HG03354 (cell line): ENCODE measurements around the gene AKNA.

Experiments used
- ATAC-seq: cut with Tn5 transposase; IDR thresholded peaks from one replicate; pipeline ENCODE4 v1.9.1; 2021; ENCODE audit warnings: mild to moderate bottlenecking; ENCODE audit not compliant: unreplicated experiment, poor library complexity, severe bottlenecking

AKNA gene, protein sequence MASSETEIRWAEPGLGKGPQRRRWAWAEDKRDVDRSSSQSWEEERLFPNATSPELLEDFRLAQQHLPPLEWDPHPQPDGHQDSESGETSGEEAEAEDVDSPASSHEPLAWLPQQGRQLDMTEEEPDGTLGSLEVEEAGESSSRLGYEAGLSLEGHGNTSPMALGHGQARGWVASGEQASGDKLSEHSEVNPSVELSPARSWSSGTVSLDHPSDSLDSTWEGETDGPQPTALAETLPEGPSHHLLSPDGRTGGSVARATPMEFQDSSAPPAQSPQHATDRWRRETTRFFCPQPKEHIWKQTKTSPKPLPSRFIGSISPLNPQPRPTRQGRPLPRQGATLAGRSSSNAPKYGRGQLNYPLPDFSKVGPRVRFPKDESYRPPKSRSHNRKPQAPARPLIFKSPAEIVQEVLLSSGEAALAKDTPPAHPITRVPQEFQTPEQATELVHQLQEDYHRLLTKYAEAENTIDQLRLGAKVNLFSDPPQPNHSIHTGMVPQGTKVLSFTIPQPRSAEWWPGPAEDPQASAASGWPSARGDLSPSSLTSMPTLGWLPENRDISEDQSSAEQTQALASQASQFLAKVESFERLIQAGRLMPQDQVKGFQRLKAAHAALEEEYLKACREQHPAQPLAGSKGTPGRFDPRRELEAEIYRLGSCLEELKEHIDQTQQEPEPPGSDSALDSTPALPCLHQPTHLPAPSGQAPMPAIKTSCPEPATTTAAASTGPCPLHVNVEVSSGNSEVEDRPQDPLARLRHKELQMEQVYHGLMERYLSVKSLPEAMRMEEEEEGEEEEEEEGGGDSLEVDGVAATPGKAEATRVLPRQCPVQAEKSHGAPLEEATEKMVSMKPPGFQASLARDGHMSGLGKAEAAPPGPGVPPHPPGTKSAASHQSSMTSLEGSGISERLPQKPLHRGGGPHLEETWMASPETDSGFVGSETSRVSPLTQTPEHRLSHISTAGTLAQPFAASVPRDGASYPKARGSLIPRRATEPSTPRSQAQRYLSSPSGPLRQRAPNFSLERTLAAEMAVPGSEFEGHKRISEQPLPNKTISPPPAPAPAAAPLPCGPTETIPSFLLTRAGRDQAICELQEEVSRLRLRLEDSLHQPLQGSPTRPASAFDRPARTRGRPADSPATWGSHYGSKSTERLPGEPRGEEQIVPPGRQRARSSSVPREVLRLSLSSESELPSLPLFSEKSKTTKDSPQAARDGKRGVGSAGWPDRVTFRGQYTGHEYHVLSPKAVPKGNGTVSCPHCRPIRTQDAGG (N-terminal part only)

DNA sequence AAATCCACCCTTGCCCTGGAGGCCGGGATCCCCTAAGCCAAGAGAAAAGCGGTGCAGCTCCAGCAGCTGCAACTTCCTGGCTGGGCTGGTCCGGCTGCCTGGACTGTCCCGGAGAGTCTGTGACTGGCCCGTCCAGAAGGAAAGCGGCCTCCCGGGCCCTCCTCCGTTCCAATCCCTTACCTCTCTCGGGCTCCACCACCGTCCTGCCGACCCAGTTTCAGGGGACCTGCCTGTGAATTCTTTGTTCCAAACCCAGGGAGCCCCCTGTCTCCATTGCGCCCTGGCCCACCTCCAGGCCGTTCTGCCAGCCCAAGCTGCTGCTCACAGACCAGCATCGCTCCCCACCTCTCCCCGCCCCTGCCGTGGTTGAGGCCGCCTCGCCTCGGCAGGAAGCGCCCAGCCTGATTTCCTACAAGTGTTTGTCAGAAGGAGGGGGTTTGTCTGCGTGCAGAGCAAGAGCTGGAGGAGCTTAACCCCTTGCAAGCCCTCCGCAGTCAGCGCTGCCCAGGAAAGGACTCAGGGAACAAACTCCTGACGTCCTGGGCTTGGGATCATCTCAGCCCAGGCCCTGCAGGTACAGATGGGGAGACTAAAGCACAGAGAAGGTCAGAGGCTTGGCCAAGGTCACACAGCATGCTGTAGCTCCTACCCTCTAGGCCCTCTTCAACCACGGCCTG is at the start of gene AKNA:
Gene AKNA (minus strand): TSS at position 303 of the 677 bp plus-strand sequence. CDS start 6,649 bp downstream, outside the sequence.
- peak; percentile 35 for ATAC-seq

DNA sequence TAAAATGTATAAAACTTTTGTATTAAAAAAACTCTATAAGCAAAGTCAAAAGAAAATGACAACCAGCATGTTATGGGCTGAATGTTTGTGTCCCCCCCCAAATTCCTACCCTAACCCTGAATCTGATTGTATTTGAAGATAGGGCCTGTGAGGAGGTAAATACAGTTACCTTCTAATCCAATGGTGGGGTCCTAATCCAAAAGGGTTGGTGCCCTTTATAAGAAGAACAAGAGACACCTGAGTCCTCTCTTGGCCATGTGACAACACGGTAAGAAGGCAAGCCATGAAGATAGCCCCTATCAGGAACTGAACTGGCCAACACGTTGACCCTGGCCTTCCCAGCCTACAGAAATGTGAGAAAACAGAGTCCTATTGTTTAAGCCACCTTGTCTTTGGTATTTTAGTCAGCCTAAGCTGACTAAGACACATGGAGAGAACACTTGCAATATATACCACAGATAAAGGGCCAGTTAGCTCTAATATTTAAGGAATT is 49.7 kb upstream of the AKNA start:
- no peak for ATAC-seq

DNA sequence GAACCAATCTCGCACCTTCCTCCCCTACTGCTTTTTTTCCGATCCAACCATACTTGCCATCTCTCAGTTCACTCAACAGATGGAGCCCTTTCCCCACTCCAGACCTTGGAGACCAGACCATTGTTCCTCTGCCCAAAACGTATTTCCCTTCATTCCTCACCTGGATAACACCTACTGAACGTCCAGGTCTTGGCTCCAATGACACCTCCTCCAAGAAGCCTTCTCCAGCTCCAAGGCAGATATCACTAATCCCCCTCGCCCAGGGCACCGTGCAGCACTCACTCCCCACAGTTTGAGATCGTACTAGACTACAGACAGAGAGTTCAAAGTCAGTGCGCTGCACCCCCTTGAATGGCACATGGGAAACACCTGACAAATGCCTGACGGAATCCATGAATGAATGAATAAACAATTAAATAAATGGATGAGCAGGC is 47.1 kb upstream of the AKNA start:
- no peak for ATAC-seq

DNA sequence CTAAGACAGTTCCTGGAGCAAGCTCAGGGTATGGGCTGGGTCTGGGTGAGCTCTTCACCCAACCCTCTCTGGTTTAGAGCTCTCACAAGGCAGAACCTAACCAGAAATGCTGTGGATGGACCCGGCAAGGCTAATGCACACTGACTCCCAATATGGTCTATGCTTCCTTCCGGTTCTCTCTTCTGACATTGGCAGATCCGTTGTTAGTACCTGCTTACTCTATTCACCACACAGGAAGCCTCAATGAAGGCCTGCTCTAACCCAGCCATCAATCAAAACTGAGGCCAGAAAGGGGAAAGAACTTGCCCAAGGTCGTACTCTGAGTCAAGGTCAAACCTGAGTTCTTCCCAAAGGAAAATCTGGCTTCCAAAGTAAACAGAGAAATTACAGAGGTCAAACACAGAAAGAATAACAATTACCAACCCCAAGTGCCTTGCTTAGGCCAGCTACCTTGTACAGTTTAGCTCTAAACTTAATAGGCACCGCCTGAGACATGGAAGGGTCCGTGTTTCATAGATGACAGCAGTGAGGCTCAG is 46.0 kb upstream of the AKNA start:
- peak; percentile 91 for ATAC-seq

DNA sequence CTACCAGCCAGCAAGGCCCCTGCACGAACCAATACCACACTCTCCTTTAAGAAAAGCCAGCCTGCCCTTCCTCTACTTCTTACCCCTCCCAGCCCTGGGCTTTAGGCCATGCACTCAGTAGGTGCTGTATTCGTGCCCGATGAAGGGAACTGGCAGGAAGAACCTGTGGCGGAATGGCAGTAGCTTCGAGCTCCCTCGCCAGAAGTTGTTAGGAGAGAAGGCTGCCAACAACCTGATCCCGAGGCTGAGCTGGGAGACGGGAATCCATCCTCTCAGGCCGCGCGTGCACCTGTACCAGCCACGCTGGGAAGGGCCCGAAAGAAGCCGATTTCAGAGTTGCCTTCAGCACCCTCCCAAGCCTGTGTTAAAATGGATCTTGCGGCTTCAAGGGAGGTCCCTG is 45.3 kb upstream of the AKNA start:
- ATAC-seq, result no peak

DNA sequence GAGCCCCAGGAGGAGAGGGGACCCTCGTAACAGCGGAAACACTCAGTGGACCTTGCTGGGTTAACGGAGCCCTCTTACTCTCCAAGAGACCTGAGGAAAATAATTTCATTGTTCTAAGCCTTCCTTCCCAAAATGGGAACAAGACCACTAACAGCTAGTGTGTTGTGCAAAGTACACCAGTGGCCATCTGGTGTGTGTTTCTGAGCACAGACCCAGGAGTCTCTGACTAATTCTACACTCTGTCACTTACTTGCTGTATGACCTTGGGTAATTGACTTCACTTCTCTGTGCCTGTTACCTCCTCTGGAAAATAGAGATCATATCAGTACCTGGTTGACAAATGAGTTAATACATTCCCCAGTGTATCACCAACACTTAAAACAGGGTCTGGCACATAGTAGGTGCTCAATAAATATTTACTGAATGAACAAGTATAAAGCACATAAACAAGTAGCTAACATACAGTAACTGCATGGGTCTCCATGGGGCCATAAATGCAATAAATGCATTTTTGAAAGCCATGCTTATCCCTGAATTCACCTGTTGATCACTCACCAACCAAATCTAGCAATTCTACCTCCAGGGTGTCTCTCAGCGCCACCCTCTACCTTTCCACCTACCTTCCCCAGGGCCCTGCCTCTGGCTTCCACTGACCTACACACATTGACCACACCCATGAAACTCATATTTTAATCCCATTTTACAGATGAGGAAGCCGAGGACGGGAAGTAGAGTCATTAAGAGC is 44.7 kb upstream of the AKNA start:
- no peak for ATAC-seq

DNA sequence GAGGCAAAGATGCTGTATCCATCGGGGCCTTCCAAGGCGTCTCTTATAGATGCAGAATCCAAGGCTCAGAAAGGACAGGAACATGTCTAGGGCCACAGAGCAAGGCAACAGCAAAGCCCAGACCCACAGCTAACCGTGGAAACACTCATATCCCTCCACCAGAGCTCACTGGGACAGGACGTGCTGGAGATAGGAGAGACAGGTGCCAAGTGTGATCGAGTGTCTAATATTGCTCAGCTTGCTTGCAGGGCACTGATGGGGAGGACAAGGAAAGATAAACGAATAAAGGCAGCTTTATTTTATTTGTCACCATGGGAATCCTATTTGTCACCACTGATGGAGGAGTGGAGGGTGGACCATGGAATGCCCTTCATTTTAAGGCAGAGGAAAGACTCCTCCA is 44.0 kb upstream of the AKNA start:
- ATAC-seq, result no peak

DNA sequence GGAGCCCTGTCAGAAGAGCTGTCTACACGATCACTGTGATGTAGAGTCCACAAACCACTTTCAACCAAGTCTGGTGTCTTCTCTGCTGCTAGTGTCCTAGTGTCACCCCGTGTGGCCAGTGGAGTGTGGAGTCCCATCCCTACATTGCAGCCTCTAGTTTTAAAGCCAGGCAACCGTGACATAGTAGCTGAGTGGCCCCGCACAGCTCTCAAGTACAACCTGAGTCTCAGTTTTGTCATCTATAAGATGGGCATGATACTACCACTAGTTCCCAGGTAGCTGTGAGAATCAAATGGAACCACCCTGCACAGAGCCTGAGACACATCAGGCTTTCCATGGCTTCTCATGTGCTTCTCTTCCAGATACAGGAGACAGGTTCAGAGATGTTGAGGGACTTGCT is 43.2 kb upstream of the AKNA start:
- ATAC-seq, result no peak

DNA sequence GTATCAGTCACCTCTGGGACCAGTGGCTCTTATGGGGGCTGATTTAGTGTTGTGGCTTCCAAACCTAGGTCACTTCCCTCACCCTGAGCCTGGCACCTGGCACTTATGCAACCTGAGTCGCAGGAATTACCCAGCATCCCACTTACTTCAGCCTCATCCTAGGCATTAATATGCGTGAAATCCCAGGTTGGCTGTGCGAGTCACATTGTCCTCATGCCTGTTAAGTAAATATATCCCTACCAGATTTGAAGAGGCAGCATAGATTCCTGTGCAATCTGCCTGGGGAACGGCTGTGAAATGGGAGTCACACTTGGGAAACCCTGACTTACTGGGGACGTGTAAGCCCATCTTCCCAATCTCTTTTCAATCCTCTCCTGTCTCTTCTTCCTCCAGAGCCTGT is 42.7 kb upstream of the AKNA start:
- no peak for ATAC-seq

DNA sequence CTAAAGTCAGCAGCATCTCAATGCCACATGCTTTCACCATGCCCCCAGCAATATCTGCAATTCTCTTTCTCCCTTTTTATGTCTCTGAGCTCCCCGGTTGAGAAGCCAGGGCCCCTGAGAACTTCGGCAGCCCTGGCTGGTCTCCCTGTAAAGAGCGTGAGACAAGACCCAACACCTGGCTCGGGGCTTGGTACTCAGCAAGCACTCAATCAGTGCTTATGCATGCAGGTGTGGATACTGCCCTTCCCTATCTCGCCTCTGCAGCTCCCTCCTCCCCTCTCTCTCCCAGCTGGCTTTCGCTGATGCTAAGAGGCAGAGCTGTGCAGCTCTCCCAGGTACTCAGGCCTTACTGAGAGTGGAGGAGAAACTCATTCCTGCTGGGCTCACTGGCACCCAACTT is 41.7 kb upstream of the AKNA start:
- no peak for ATAC-seq

DNA sequence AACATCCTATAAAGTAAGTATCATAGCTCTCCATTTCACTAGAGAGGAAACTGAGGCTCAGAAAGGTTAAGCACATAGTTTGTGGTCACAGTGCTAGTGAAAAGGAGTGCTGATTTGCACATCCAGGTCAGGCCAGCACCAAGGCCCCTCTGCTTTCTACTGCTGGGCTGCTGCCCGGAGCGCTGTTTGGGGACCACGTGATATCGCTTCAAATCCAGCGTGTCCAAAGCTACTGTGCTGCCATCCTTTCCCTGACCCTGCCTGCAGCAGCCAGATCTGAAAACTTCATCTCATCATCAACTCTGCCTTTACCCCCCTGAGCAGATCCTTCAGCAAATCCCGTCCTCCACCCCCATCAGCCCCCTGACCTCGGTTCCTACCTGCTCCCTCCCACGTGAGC is 40.7 kb upstream of the AKNA start:
- no peak for ATAC-seq

DNA sequence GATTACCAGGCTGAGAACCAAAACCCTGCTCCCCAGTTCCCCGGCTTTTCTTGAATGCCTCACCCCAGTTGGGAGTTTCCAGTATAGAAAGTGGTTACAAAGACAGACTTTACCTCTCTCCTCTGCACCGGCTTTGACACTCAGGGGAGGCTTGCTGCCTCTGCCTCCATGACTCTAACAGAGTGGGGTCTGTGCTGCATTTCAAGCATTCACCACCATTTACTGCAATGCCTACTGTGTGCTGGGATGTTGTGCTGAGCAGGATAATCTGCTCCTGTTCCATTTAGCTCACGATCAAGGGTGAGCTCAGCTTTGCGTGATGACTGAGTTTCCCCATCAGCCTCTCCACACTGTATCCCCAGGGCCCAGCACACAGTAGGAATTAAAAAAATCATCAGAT is 39.9 kb upstream of the AKNA start:
- ATAC-seq, result no peak

DNA sequence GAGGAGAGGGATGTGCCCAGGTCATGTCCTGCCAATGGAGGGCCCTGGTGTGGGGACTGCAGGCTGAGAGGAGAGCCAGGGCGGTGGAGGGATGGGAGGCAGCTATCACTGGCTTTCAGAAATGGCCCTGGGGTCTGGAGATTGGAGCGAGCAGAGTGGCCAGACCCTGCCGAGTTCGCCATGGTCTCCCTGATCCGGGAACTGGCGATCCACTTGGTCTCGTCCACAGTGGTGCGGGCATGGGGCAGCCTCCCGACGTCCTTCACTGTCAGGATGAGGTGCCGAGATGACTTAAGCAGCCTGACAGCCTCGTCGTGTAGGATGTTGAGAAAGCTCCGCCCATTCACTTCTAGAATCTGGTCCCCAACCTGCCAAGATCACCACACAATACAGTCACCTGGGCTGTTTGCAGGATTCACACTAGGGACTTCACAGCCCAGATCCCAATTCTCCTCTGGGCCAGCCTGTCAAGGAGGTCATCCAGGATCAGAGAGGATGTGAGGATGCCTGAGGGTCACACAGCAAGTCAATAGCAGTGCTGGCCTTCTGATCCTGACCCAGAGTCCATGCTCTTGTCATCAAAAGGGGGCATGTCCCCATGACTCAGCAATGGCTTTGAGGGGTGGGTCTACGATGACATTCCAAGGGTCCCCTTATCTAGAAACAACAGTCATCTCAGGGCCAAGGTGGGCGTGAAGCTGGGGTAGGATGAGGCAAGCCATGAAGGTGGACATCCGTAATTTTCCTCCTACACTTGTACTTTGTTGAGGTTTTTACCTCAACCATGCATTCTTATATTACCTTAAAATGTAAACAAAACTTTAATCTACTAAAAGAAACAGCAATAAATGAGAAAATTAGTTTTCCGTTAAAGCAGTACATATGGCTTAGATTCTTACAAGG is 38.5 kb upstream of the AKNA start:
- no peak for ATAC-seq

DNA sequence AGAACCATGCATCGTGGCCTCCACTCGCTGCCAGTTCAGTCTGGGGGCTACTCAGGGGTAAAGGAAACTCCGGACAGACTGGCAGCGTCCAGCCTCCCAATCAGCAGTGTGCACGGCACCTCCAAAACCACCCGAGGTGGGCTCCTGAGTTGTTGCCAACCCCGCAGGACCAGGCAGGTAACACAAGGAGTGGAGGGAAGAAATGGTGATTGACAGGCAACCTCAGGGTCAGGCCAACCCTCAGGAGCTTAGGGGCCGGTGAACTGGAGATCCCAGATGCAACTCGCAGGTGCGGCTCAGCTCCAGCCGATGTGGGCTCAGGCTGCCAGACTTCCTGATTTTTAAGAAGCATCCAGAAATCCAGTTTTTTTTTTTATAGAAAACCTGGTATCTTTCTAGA is 37.3 kb upstream of the AKNA start:
- no peak for ATAC-seq

DNA sequence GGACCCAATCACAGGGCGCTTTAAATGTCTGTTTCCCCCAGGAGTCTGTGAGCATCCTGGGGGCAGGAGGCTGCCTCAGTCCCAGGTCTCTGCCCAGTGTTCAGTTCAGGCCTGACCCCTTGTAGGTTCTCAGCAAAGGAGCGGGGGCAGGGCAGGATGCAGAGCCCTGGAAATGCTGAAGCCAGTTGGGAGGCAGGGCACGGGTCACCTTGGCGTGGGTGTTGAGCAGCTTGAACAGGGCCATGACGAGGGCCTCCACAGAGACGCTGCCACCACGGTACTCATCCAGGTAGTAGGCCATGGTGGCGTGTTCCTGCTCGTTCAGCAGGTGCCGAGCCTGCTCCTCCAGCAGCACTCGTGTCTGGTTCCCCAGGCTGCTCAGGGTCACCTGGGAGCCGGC is 36.3 kb upstream of the AKNA start:
- ATAC-seq, result no peak

DNA sequence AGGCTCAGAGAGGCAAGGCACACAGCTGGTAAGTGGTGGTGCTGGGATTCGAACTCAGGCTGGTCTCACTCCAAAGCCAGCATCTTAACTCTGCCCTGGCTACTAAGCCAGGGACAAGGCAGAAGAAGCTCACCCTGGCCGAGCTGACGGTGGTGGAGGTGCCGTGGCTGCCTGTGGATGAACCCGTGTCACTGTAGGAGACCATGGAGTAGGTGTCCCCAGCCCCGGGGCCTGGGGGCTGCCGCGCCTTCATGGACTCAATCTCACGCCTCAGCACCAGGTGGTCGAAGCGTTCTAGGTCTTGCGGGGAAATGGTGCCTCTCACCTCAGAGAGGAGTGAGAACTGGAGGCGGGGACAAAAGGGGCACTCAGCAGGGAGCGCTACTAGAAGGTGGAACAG is 35.4 kb upstream of the AKNA start:
- ATAC-seq, result no peak

DNA sequence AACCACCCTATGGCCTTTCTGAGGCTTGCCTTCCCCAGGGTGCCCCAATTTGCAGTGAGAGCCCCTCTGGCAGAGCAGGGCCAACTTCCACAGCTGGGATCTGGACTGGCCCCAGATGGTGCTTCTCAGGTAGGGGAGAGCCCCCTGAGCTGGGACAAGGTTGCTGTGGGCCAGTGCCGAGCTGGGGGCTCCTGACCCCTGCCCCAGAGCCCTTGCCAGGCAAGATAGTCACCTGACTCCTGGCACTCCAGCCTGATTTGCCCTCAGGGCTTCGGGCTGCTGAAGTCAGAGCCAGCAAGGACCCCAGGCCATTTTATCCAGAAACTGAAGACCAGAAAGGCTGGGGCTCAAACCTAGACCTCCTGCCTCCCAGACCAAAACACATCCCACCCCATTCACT is 33.4 kb upstream of the AKNA start:
- no peak for ATAC-seq

DNA sequence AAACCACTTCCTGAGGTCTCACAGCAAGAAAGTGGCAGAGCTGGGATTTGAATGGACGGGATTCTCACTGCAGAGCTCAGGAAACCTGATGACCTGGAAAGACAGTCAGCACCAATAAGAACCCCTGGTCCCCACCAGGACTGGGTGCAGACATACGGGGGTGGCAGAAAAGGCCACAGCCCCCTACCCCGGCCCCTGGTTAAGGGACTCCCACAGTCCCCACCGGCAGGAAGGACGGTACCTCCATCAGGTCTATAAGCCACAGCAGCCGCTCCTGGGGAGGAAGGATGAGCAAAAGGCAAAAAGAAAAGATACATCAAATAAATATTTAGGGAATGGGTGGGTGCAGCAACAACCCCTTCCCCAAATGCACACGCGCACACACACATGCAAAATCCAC is 32.0 kb upstream of the AKNA start:
- no peak for ATAC-seq
